Measurements from ENCODE around the gene LTBP4. TPM values are rescaled to one million over a fixed set of nuclear protein-coding genes. Genes with fewer than 3 reads are reported as not detected.
"Not testable (repeated sequence)": the region's sequence is repeated elsewhere in the genome, so short reads cannot be mapped to it uniquely, and the experiment has no call there.

Gene LTBP4
- total RNA-seq, 4 donors from 2014 or later = 43.5 to 249 (median 65.5) TPM

DNA sequence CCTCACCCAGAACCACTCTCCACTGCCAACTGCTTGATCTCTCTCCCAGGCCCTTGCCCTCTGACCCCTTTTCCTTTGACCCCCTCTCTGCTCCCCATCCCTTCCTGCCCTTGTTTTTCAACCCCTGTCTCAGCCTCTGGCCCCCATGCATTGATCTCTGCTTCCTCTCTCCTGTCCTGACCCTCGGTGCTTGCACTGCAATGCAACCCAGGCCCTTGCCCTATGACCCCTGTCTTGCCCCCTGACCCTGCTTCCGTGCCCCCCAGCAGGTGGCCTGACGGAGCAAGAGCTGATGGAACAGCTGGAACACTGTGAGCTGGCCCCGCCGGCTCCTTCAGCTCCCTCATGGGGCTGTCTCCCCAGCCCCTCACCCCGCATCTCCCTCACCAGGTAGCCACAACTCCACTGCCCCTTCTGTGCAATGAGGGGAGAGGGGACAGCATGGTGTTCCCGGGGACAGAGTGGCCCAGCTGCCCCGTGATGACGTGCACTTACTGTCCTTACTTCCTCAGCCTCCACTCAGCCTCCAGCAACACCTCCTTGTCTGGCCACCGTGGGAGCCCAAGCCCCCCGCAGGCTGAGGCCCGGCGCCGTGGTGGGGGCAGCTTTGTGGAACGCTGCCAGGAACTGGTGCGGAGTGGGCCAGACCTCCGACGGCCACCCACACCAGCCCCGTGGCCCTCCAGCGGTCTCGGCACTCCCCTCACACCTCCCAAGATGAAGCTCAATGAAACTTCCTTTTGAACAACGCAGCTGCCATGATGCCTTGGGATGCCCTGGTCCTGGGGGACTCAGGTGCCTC, 10.5 kb upstream of the LTBP4 start:
- intact Hi-C loops (cut with DNase I) = loop anchor here (10.0 kb wide), 1 partner anchor 126 kb away; the partner anchor contains the start of genes BLVRB and SPTBN4
- H3K4me1 ChIP-seq = peaks cover 0 to 8% (median 0%) of the 10 kb centered on the region in 3 donors
- no peak for DNase-seq
- H3K9me3 ChIP-seq = no peaks in the 10 kb centered on the region
- H3K27me3 ChIP-seq = peaks cover 0 to 8% (median 0%) of the 10 kb centered on the region in 4 donors
- no peak for TF ChIP-seq POLR2A (IDR thresholded peaks at IDR 0.05)
- TF ChIP-seq, protein P1, sequence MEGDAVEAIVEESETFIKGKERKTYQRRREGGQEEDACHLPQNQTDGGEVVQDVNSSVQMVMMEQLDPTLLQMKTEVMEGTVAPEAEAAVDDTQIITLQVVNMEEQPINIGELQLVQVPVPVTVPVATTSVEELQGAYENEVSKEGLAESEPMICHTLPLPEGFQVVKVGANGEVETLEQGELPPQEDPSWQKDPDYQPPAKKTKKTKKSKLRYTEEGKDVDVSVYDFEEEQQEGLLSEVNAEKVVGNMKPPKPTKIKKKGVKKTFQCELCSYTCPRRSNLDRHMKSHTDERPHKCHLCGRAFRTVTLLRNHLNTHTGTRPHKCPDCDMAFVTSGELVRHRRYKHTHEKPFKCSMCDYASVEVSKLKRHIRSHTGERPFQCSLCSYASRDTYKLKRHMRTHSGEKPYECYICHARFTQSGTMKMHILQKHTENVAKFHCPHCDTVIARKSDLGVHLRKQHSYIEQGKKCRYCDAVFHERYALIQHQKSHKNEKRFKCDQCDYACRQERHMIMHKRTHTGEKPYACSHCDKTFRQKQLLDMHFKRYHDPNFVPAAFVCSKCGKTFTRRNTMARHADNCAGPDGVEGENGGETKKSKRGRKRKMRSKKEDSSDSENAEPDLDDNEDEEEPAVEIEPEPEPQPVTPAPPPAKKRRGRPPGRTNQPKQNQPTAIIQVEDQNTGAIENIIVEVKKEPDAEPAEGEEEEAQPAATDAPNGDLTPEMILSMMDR (IDR thresholded peaks at IDR 0.05) = no peak
- no peak overlapping the region for H3K4me3 ChIP-seq
- no peak overlapping the region for H3K27ac ChIP-seq
- peaks cover 0 to 45% (median 0%) of the 10 kb centered on the region in 3 donors for H3K36me3 ChIP-seq
- 62 to 87% methylated on average over 5 to 6 of the region's 22 CpGs for WGBS, 2 donors

DNA sequence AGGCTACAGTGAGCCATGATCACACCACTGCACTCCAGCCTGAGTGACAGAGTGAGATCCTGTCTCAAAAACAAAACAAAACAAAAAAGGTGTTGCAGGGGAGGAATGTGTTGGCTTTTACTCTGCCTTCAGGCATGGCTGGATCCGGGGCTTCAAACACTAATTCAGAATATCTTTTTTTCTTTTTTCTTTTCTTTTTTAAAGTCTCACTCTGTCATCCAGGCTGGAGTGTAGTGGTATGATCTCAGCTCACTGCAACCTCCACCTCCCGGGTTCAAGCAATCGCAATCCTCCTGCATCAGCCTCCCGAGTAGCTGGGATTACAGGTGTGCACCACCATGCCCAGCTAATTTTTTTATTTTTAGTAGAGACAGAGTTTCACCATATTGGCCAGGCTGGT, 9.4 kb upstream of the LTBP4 start:
- intact Hi-C loops (cut with DNase I) = loop anchor here (10.0 kb wide), 1 partner anchor 127 kb away; the partner anchor contains the start of genes BLVRB and SPTBN4
- DNase-seq, H3K4me3 ChIP-seq, H3K27ac ChIP-seq, H3K9me3 ChIP-seq: not testable (repeated sequence)
- WGBS, 2 donors = 91 to 96% methylated on average over 4 of the region's 4 CpGs
- Histone ChIP-seq H3K27me3 (peaks cover 0 to 16% (median 3%) of the 10 kb centered on the region in 4 donors), H3K4me1 (peaks cover 1 to 10% (median 2%) of the 10 kb centered on the region in 3 donors), H3K36me3 (peaks cover 0 to 35% (median 0%) of the 10 kb centered on the region in 3 donors)

DNA sequence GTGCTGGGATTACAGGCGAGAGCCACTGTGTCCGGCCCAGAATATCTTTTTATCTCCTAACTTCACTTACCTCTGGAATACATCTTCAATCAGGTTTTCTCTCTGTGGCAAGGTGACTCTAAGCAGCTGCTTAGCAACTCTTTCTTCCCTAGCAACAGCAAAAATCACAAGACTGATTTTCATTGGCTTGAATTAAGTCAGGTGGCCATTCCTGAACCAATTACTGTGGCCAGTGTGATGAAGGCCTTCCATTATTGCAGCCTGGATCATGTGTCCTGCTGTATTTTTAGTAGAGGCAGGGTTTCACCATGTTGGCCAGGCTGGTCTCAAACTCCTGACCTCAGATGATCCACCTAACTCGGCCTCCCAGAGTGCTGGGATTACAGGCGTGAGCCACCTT, 9.0 kb upstream of the LTBP4 start:
- TF ChIP-seq, protein P1 (IDR thresholded peaks at IDR 0.05) = no peak
- no peak for TF ChIP-seq POLR2A (IDR thresholded peaks at IDR 0.05)
- no peak overlapping the region for H3K27ac ChIP-seq
- DNase-seq = no peak
- peaks cover 4 to 15% (median 7%) of the 10 kb centered on the region in 3 donors for H3K4me1 ChIP-seq
- no peaks in the 10 kb centered on the region for H3K9me3 ChIP-seq
- H3K36me3 ChIP-seq = peaks cover 0 to 30% (median 0%) of the 10 kb centered on the region in 3 donors
- no peak overlapping the region for H3K4me3 ChIP-seq
- WGBS, 2 donors = 83 to 90% methylated on average over 3 to 4 of the region's 4 CpGs
- intact Hi-C loops (cut with DNase I) = loop anchor here (10.0 kb wide), 1 partner anchor 127 kb away; the partner anchor contains the start of genes BLVRB and SPTBN4
- peaks cover 0 to 21% (median 4%) of the 10 kb centered on the region in 4 donors for H3K27me3 ChIP-seq

DNA sequence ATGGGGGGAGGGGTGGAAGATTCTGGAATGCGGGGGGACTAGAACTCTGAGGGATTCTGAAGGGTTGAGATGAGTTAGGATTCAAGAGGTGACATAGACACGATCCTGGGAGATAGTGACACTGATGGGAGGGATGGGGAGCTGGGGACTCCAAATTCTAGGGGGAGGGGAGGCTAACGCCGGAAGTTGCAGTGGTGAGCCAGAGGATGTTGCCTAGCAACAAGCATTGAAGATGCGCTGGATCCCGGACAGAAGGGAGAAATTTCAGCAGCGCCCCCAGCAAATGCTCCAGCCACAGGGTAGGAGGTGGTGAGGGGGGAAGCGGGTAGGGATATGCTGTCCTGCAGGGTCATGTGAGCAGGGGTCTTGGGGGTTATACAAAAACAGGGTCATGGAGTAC, 6.9 kb upstream of the LTBP4 start:
- H3K27ac ChIP-seq = no peak overlapping the region
- no peak for TF ChIP-seq POLR2A (IDR thresholded peaks at IDR 0.05)
- TF ChIP-seq, protein P1 (IDR thresholded peaks at IDR 0.05) = no peak
- 32% methylated on average over 8 of the region's 8 CpGs for WGBS, 2 donors
- intact Hi-C loops (cut with DNase I) = loop anchor here (10.0 kb wide), 1 partner anchor 129 kb away; the partner anchor contains the start of genes BLVRB and SPTBN4
- H3K36me3 ChIP-seq = peaks cover 0 to 11% (median 0%) of the 10 kb centered on the region in 3 donors
- no peak for DNase-seq
- H3K9me3 ChIP-seq = no peaks in the 10 kb centered on the region
- peaks cover 0 to 41% (median 12%) of the 10 kb centered on the region in 4 donors for H3K27me3 ChIP-seq
- H3K4me1 ChIP-seq = peaks cover 18 to 36% (median 19%) of the 10 kb centered on the region in 3 donors
- H3K4me3 ChIP-seq = no peak overlapping the region

DNA sequence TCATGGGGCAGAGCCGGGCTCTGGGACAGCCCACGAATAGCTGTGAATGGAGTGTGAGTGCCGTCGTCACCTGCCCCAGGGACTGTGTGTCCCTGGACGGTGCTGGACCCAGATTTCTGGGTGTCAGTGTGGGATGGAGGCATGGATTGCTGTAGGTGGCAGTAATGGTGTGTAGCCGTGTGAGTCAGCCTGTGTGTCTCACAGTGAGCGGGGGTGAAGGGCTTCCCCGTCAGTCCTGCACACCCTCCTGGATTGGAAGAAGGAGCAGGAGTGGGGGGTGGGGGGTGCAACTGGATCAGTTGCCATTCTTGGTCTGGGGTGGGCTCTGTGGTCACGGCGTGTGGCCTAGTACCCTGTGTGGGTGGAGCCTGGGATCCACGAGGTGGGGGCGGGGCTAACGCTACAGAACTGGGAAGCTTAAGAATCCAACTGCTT, 6.5 kb upstream of the LTBP4 start:
- Histone ChIP-seq H3K4me1 (peaks cover 19 to 40% (median 22%) of the 10 kb centered on the region in 3 donors), H3K27me3 (peaks cover 0 to 45% (median 12%) of the 10 kb centered on the region in 4 donors), H3K9me3 (no peaks in the 10 kb centered on the region), H3K4me3 (no peak overlapping the region), H3K36me3 (peaks cover 0 to 11% (median 0%) of the 10 kb centered on the region in 3 donors), H3K27ac (no peak overlapping the region)
- TF ChIP-seq, protein P1 (IDR thresholded peaks at IDR 0.05) = no peak
- no peak for TF ChIP-seq POLR2A (IDR thresholded peaks at IDR 0.05)
- no peak for DNase-seq
- 18 to 23% methylated on average over 11 to 12 of the region's 13 CpGs for WGBS, 2 donors
- intact Hi-C loops (cut with DNase I) = loop anchor here (5.0 to 10.0 kb wide), 3 partner anchors 52 to 130 kb away; partner anchors contain the start of genes BLVRB and SPTBN4
